IMR-90 (cell line): Measurements from ENCODE around the gene PSMD12. TPM values are rescaled to one million over a fixed set of nuclear protein-coding genes. Genes with fewer than 3 reads are reported as not detected.

Source experiments
- ATAC-seq: fragments of 200-7000 bp; cut with Tn5 transposase; 2 replicates; pipeline ENCODE4 v1.9.1; 2020; ENCODE audit warnings: low read depth, mild to moderate bottlenecking, moderate library complexity
- BruUV-seq: library from RNA; stranded (reverse); fragments of 400-500 nt; replicated peaks from 2 replicates; lab custom pipeline; 2021; lab: Mats Ljungman, UMichigan
- CTCF ChIA-PET: fragments of 300-600 bp; formaldehyde crosslinking; extraction: SDS; loops from one replicate; lab custom pipeline; 2021; ENCODE audit warnings: antibody characterized with exemption; lab: Yijun Ruan, JAX
- POLR2A ChIA-PET: fragments of 300-600 bp; sonication (Branson Sonifier 250); formaldehyde crosslinking; loops from one replicate; lab custom pipeline; 2022; ENCODE audit warnings: antibody characterized with exemption; ENCODE audit not compliant: unreplicated experiment; lab: Charles Lee
- DNase-seq: peaks from one replicate; pipeline ENCODE4 v3.0.0; 2013
- H2AFZ ChIP-seq: replicated peaks from 2 replicates; pipeline ENCODE3; 2013; ENCODE audit warnings: low read length, mild to moderate bottlenecking; ENCODE audit not compliant: poor library complexity
- H2AK5ac ChIP-seq: 2 replicates; pipeline ENCODE4 v1.6.1; 2013; ENCODE audit warnings: low read depth, low read length, inconsistent platforms
- H2AK9ac ChIP-seq: replicated peaks from 2 replicates; pipeline ENCODE3; 2013; ENCODE audit warnings: mild to moderate bottlenecking, low read depth, low read length, moderate library complexity; ENCODE audit not compliant: poor library complexity
- H2BK120ac ChIP-seq: 2 replicates; pipeline ENCODE4 v1.6.1; 2013; ENCODE audit warnings: low read depth, low read length, inconsistent platforms
- H2BK15ac ChIP-seq: 3 replicates; pipeline ENCODE4 v1.6.1; 2013; ENCODE audit warnings: low read depth, low read length, inconsistent platforms
- H2BK20ac ChIP-seq: 2 replicates; pipeline ENCODE4 v1.6.1; 2013; ENCODE audit warnings: low read depth, mild to moderate bottlenecking, inconsistent platforms, low read length, moderate library complexity
- H2BK5ac ChIP-seq: 2 replicates; pipeline ENCODE4 v1.6.1; 2013; ENCODE audit warnings: mild to moderate bottlenecking, low read depth, low read length, inconsistent platforms; ENCODE audit not compliant: poor library complexity, severe bottlenecking
- H3K14ac ChIP-seq: replicated peaks from 2 replicates; pipeline ENCODE4 v1.6.1; 2013; ENCODE audit warnings: low read depth, low read length, inconsistent platforms
- H3K18ac ChIP-seq: 2 replicates; pipeline ENCODE4 v1.6.1; 2013; ENCODE audit warnings: low read depth, low read length, control low read depth
- H3K23ac ChIP-seq: 2 replicates; pipeline ENCODE4 v1.6.1; 2013; ENCODE audit warnings: low read depth, low read length, inconsistent platforms
- H3K27ac ChIP-seq: 2 replicates; pipeline ENCODE4 v1.5.1; 2013; ENCODE audit warnings: mild to moderate bottlenecking, control low read depth, low read length; ENCODE audit not compliant: insufficient read depth
- H3K27me3 ChIP-seq: 2 replicates; pipeline ENCODE4 v1.6.1; 2013; ENCODE audit warnings: low read length; ENCODE audit not compliant: control insufficient read depth, insufficient read depth
- H3K36me3 ChIP-seq: 2 replicates; pipeline ENCODE4 v1.6.1; 2013; ENCODE audit warnings: low read length, mixed read lengths; ENCODE audit not compliant: control insufficient read depth, insufficient read depth
- H3K4ac ChIP-seq: 2 replicates; pipeline ENCODE4 v1.6.1; 2013; ENCODE audit warnings: low read depth, low read length, inconsistent platforms
- H3K4me1 ChIP-seq: 2 replicates; pipeline ENCODE4 v1.6.1; 2013; ENCODE audit warnings: low read length, mixed read lengths; ENCODE audit not compliant: control insufficient read depth, insufficient read depth
- H3K4me2 ChIP-seq: 2 replicates; pipeline ENCODE4 v1.6.1; 2013; ENCODE audit warnings: low read depth, mild to moderate bottlenecking, control low read depth, low read length, moderate library complexity
- H3K4me3 ChIP-seq: 2 replicates; pipeline ENCODE4 v1.5.1; 2013; ENCODE audit warnings: low read depth, mild to moderate bottlenecking, control low read depth, low read length, moderate library complexity; ENCODE audit not compliant: insufficient read depth
- H3K56ac ChIP-seq: 2 replicates; pipeline ENCODE4 v1.6.1; 2013; ENCODE audit warnings: low read length, inconsistent platforms; ENCODE audit not compliant: insufficient read depth; ENCODE audit errors: extremely low read depth
- H3K79me1 ChIP-seq, 2 experiments: 2 replicates each; pipeline ENCODE4 v1.6.1; 2013; ENCODE audit warnings: low read length in 2 of 2, inconsistent platforms in 1 of 2, low read depth in 1 of 2
- H3K9ac ChIP-seq: 2 replicates; pipeline ENCODE4 v1.6.1; 2013; ENCODE audit warnings: low read depth, low read length, control low read depth
- H3K9me1 ChIP-seq: 2 replicates; pipeline ENCODE4 v1.6.1; 2013; ENCODE audit warnings: low read length, inconsistent platforms; ENCODE audit not compliant: insufficient read depth
- H3K9me3 ChIP-seq: 2 replicates; pipeline ENCODE4 v1.6.1; 2013; ENCODE audit warnings: low read length; ENCODE audit not compliant: control insufficient read depth, insufficient read depth
- H4K20me1 ChIP-seq: 2 replicates; pipeline ENCODE4 v1.6.1; 2013; ENCODE audit warnings: low read length, inconsistent platforms; ENCODE audit not compliant: insufficient read depth
- H4K5ac ChIP-seq: 2 replicates; pipeline ENCODE4 v1.6.1; 2013; ENCODE audit warnings: mild to moderate bottlenecking, low read depth, low read length, control low read depth
- H4K8ac ChIP-seq, 2 experiments: 2 replicates each; pipeline ENCODE4 v1.6.1; 2013; ENCODE audit warnings: low read depth in 2 of 2, low read length in 2 of 2, control low read depth in 1 of 2, inconsistent platforms in 1 of 2
- H4K91ac ChIP-seq: 2 replicates; pipeline ENCODE4 v1.6.1; 2013; ENCODE audit warnings: low read depth, low read length, inconsistent platforms; ENCODE audit not compliant: insufficient read depth
- CEBPB ChIP-seq: IDR thresholded peaks from 2 replicates; pipeline ENCODE4 v1.6.1; 2012; ENCODE audit warnings: low read depth, low read length, improper control_type of control experiment
- NFE2L2 ChIP-seq: fragments of 150-350 bp; IDR thresholded peaks from 2 replicates; pipeline ENCODE4 v1.6.1; 2016; ENCODE audit warnings: low read depth, mild to moderate bottlenecking, low read length
- POLR2A ChIP-seq: IDR thresholded peaks from 2 replicates; pipeline ENCODE4 v1.6.1; 2012; ENCODE audit warnings: mild to moderate bottlenecking, low read depth, low read length
- RAD21 ChIP-seq: IDR thresholded peaks from 2 replicates; pipeline ENCODE4 v1.6.1; 2012; ENCODE audit warnings: low read length, improper control_type of control experiment
- RFX5 ChIP-seq: IDR thresholded peaks from 2 replicates; pipeline ENCODE4 v1.8.0; 2012; ENCODE audit warnings: low read depth, mild to moderate bottlenecking, low read length, moderate library complexity
- WGBS, 2 experiments: methylation state at CpG; one replicate each; pipeline versions ENCODE4 v1.1.5 to v1.1.7; 2013; ENCODE audit warnings: missing lambda C conversion rate in 2 of 2; ENCODE audit not compliant: insufficient read length in 1 of 2; ENCODE audit errors: extremely low coverage in 2 of 2; 5-methylcytosine and 5-hydroxymethylcytosine counted together
- dilution Hi-C: fragments of 300-500 bp; cut with HindIII; formaldehyde crosslinking; loops from one replicate; pipeline ENCODE4 v1.14.3; 2018; ENCODE audit warnings: low sequenced_read_pairs; ENCODE audit not compliant: unreplicated experiment
- in situ Hi-C: fragments of 300-500 bp; cut with MboI; formaldehyde crosslinking; loops from 3 replicates; pipeline ENCODE4 v1.14.3; 2019; ENCODE audit warnings: low sequenced_read_pairs, inconsistent platforms, mixed read lengths
- intact Hi-C: fragments of 100-400 bp; cut with micrococcal nuclease; formaldehyde crosslinking; loops from 2 replicates; pipeline ENCODE4 v1.10.0; 2022
- polyA plus RNA-seq, 3 experiments: library from polyadenylated mRNA; depleted of rRNA; stranded (reverse); fragments of >200 nt; gene quantifications; 2 replicates each; pipeline ENCODE4 v1.2.3, GENCODE V29; 2012; ENCODE audit warnings: low replicate concordance in 1 of 3
- total RNA-seq: library from RNA; depleted of rRNA; stranded (reverse); fragments of >200 nt; gene quantifications from 2 replicates; pipeline ENCODE4 v1.2.3, GENCODE V29; 2012
- TF ChIP-seq, protein P1 (sequence below): fragments of 150-350 bp; IDR thresholded peaks from 2 replicates; pipeline ENCODE4 v1.6.1; 2016; ENCODE audit warnings: low read depth, mild to moderate bottlenecking, low read length, moderate library complexity, borderline replicate concordance

Gene PSMD12
- total and polyA plus RNA-seq, 2 of the 4 experiments (the other 2 are of a cell fraction) = 17.9 to 39.7 TPM

GRCh38 chr17:67349420-67349819 lies 17.0 kb downstream of the PSMD12 start:
- Histone ChIP-seq H3K27ac (no peak overlapping the region), H4K5ac (no peak overlapping the region), H3K9me1 (peaks cover 3% of the 10 kb centered on the region; the same call in 1 of the 2 replicates), H3K4ac (no peak overlapping the region), H2AK5ac (no peak overlapping the region), H2BK15ac (no peak overlapping the region), H2BK20ac (no peak overlapping the region), H3K14ac (no peak overlapping the region), H2AFZ (no peak overlapping the region), H3K56ac (no peak overlapping the region), H3K4me2 (no peak overlapping the region), H3K9me3 (no peaks in the 10 kb centered on the region), H4K8ac (no peak overlapping the region), H3K36me3 (peaks cover 41% of the 10 kb centered on the region), H3K4me3 (no peak overlapping the region), H3K9ac (no peak overlapping the region), H3K18ac (no peak overlapping the region), H3K4me1 (no peaks in the 10 kb centered on the region), H3K27me3 (no peaks in the 10 kb centered on the region), H3K23ac (no peak overlapping the region), H2BK5ac (no peak overlapping the region), H2BK120ac (no peak overlapping the region), H2AK9ac (no peak overlapping the region), H4K20me1 (peaks cover 6% of the 10 kb centered on the region; the same call in 1 of the 2 replicates), H4K91ac (no peak overlapping the region), H3K79me1 (peaks cover 38 to 39% of the 10 kb centered on the region in 2 experiments)
- no CpG with 5 or more reads among the region's 1 CpG for WGBS, 2 experiments
- intact Hi-C loops (no loop called here), in situ Hi-C loops (no loop called here), dilution Hi-C loops (no loop called here)
- ATAC-seq = no peak
- ChIA-PET POLR2A (no interaction called here), CTCF (interaction anchor here (0.7 kb wide), 1 partner anchor 10 kb away, joined by 3 read pairs; no protein-coding TSS in a partner anchor)
- no peak for DNase-seq
- TF ChIP-seq RFX5 (no peak), RAD21 (no peak), NFE2L2 (no peak), CEBPB (no peak), POLR2A (no peak)
- TF ChIP-seq, protein P1, sequence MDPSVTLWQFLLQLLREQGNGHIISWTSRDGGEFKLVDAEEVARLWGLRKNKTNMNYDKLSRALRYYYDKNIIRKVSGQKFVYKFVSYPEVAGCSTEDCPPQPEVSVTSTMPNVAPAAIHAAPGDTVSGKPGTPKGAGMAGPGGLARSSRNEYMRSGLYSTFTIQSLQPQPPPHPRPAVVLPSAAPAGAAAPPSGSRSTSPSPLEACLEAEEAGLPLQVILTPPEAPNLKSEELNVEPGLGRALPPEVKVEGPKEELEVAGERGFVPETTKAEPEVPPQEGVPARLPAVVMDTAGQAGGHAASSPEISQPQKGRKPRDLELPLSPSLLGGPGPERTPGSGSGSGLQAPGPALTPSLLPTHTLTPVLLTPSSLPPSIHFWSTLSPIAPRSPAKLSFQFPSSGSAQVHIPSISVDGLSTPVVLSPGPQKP = no peak
- no TSS peak for BruUV-seq
